Testis (tissue), 2 donors: ENCODE data around the gene ACVR2B.

Experiments
- POLR2A ChIP-seq: fragments of 450-650 bp; IDR thresholded peaks from one replicate; pipeline ENCODE4 v1.6.1; 2017; ENCODE audit warnings: antibody characterized with exemption, mild to moderate bottlenecking, moderate library complexity
- TF ChIP-seq, protein P1 (sequence below), 3 experiments: fragments of 450-650 bp in 2 of 3; fragments of 200-600 bp in 1 of 3; sonication (generic) in 1 of 3; IDR thresholded peaks; one replicate each; pipeline ENCODE4 v1.5.1; 2016 to 2019; ENCODE audit warnings: antibody characterized with exemption in 3 of 3, mild to moderate bottlenecking in 2 of 3, moderate library complexity in 1 of 3

DNA sequence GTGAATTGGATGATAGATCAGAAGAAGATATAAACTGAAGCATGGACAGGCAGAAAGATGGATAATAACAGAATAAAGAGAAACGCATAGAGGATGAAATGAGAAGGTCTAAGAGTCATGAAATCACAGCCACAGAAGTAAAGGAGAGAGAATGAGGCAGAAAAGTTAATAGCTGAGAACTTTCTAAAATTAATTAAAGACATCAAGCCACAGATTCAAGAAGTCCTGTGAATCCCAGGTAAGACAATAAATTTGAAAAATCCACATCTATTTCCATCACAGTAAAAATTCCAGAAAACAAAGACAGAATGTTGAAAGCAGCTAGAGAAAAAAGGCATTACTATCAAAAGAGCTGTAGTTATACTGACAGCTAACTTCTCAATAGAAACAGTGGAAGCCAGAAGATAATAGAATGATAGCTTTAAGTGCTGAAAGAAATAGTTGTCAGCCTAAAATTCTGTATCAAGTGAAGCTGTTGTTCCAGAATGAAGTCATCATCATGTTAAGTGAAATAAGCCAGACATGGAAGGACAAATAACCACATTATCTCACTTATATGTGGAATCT, 12.0 kb downstream of the ACVR2B start:
- TF ChIP-seq POLR2A, result no peak
- TF ChIP-seq, protein P1, sequence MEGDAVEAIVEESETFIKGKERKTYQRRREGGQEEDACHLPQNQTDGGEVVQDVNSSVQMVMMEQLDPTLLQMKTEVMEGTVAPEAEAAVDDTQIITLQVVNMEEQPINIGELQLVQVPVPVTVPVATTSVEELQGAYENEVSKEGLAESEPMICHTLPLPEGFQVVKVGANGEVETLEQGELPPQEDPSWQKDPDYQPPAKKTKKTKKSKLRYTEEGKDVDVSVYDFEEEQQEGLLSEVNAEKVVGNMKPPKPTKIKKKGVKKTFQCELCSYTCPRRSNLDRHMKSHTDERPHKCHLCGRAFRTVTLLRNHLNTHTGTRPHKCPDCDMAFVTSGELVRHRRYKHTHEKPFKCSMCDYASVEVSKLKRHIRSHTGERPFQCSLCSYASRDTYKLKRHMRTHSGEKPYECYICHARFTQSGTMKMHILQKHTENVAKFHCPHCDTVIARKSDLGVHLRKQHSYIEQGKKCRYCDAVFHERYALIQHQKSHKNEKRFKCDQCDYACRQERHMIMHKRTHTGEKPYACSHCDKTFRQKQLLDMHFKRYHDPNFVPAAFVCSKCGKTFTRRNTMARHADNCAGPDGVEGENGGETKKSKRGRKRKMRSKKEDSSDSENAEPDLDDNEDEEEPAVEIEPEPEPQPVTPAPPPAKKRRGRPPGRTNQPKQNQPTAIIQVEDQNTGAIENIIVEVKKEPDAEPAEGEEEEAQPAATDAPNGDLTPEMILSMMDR (IDR thresholded peaks at IDR 0.05), result no peak
